Stimulated activated CD4-positive, alpha-beta T cell treated with anti-CD3 and anti-CD28 coated beads, Interleukin-15, amount 100 ng/mL, for 48 hours (primary cell): ENCODE data around the gene CCL1.
A peak's percentile ranks its signal among the peaks of the same experiment; 100 is the strongest.

Source experiments
- DNase-seq, 2 donors: peaks; one replicate each; pipeline ENCODE4 v3.0.0-alpha.2; 2020; ENCODE audit warnings: low read depth in 2 of 2

The CCL1 gene

DNA sequence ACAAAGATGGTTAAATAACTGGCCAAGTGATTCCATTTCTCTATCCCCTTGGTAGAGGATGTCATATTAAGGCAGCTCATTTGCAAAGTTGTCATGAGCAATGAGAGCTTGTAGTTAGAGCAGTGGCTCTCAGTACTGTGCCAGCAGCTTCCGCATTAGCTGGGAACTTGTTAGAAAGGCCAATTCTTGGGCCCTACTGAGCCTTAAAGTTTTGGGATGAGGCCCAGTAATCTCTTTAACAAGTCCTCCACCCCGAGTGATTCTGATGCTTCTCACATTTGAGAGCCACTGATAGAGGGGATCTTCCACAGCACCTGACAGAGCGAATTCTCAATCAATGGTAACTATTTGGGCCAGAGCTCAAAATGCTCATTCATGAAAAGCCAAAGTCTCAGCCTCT, 20.2 kb upstream of the CCL1 start:
- DNase-seq, result no peak

DNA sequence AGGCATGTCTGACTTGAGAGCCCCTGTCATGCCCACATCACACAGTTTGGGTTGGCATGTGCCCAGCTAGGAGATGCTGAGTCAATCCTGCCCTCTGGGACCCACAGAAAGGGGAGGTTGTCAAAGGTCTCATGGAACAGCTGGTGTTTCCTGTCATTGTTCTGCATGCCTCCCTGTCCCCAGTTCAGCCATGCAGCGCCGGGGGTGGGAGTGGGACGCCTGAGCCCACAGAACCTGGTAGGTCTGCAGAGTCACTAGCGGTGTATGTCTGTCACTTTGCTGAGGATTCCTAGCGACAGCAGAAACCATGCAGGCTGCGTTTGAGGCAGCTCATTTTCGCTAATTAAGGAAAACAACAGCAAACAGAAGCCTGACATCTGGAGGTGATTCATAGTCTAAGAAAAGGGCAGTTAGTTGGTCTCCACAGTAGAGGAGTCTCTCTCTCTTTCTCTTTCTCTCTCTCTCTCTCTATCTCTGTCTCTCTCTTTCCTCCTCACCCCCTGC, 19.6 kb upstream of the CCL1 start:
- DNase-seq, result peak; percentile 26 to 35

DNA sequence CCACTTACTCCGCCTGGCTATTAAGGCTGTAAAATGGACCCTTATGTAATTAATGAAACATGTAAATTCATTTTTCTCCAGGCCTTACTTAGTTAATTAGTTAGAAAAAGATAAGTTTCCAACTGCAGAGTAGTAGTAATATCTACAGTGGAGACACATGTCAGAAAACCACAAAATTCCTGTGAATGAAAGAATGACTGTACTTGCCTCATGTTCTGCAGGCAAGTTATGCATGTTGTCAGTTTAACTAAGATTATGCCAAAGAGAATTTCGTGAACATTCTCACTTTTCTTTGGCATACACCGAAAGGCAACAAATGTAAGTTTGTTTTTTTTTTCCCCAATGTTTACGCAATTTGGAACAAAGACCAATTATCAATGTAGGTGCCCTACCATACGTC, 16.8 kb upstream of the CCL1 start:
- DNase-seq, result no peak

DNA sequence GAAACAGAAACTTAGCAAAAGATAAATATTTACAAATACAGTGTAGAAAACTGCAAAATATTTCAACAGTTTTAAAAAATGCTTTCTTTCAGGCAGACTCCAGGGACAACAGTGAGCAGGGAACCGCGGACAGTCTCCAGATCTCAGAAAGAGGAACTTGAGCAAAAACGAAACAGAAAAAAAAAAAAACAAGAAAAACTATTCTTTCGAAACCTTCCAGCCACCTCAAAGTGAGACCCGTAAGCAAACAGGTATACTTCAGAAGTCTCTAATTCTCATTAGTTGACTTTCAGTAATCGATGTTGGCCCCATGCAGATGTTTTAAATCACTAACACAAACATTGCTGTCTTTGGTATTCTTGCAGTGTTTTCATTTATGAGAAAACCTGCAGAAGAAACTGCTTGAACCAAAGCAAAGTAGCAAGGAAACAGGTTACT, 15.7 kb upstream of the CCL1 start:
- DNase-seq, result peak in 1 of 2 donors; percentile 19

DNA sequence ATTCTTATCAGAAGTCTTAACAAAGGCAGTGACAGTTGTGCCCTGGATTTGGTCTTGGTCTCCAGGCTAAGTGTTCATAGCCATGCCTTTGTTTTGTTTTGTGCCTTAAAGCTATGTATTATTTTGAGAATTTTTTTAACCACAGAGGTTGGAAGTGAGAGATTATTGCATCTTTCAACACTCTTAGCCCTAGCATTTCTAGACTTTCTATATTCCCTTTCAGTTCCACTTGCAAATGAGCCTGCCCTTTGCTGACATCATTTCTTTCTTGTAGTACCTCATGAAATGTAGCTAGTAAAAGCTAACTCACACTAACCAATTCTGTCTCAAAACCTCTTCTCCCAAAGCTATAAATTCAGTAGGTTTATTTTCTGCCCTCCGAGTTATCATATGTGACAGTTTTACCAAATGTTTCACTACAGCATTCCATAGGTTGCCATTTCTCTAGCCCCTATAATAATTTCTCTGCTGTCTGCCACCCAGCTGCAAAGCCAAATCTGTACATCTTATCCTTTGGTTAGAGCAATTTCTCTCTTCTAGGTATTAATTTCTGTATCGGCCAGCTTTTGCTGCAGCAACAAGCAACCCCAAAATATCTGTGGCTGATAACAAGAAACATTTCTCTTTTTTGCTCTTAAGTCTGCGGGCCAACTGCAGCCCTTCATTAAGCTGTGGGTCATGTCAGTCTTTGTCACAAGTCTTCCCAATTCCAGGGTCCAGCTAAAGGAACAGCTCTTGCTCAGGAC, 14.2 kb upstream of the CCL1 start:
- DNase-seq, result no peak

DNA sequence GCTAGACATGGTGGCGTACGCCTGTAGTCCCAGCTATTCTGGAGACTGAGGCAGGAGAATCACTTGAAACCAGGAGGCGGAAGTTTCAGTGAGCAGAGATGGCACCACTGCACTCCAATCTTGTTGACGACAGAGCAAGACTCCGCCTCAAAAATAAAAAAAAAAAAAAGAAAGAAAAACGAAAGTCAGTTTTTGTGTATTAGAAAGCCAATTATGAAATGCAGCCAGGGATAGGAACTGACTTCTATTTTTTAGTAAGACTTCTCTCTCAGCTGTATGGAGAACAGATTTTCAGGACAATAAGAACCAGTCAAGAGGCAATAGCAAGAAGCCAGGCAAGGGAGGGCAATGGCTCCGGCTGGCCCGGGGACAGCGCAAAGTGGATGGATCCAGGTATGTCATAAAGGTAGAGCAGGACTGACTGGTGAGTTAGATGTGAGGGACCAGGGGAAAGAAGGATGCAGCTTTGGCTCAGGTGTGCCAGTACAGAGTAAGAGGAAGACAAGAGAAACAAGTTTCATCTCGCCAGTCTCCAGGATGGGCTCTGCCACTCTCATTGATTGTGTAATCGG, 12.5 kb upstream of the CCL1 start:
- DNase-seq, result no peak

DNA sequence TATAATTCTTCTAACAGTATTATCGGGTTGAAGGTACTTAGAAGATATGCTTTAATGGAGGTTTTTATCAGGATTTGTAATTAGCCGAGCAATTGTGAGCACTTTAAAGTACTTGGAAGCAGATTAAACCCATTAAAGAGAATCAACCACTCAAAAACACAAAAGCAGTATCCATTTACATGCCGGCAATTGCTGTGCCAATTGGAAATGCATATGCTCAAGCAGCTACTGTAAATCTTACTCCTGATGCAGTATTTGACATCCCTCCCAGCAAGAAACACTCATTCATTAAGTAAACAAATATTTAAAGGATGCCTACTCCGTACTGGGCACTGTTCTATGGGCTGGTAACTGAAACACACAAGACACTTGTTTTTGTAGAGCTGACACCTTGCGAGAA, 11.4 kb upstream of the CCL1 start:
- no peak for DNase-seq

DNA sequence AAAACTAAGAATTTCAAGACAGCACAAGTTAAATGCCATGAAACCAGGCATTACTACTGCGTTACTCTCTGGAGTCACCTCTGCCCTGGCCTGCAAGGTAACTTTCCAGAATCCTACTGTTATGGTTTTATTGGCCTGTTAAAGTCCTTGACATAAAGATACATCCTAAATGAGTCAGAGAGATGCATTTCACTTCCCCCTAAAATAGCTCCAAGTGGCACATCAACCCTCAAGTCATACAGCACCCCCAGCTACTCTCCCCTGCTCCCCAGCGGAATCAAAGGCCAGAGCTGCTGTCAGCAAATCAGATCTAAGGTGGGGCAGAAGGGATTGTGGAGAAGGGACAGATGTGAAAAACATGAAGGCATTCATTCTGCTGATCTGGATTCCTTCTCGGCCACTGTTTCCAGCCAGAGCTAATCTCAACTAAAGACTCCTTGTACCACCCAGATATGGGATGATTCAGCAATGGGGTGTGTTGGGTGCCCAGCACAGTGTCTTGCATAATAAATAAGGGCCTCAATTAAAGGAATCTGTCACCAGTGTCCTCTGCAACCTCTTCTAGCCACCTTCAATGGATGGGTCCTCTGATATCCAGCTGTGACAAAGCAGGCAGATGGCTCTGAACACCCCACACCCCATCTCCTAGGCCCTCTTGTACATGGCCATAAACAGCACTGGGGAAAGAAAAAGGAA, 8.5 kb upstream of the CCL1 start:
- no peak for DNase-seq

DNA sequence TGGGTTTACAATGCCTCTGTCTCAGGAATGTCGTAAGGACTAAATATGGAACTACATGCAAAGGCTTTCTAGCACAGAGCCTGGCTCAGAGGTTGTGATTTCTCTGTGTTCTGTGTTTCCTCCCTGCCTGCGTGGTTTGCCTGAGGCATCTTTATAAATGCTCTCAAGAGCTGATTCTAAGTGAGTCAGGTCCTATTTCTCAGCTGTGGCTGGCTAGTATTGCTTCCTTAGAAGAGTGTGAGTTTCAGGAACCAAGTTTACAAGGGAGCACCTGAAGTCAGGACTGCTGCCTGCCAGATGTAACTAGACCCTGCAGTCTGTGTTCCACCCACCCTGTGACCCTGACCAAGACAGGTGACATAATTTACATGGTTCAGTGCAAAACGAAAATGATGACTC, 8.0 kb upstream of the CCL1 start:
- DNase-seq, result no peak

DNA sequence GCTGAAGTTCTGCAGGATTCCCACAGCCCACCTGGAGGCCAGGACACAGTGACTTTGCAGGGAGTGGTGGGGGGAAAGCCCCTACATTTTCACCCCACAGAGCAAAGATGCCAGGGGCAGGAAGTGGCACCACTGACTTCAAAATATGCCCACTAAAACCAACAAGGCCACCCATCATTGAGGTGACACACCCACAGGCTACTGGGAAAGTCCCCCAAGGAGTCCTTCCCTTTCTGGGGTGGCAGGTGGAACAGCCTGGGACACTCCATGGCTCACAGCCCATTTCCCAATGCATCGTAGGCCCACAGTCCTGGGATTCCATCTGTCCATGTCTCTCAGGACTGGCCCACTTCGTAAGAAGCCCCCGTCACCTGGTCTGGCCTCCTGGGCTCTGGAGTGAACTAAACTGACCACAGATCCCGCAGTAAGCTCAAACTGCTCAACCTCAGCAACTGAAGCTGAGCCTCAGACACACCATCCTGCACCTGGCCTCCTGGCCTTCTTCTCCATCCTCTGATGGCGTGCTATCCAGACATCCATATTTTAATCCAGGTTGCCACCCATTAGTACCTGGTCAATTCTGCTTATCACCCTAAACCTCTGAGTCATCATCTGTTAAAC, 7.5 kb upstream of the CCL1 start:
- DNase-seq, result no peak

DNA sequence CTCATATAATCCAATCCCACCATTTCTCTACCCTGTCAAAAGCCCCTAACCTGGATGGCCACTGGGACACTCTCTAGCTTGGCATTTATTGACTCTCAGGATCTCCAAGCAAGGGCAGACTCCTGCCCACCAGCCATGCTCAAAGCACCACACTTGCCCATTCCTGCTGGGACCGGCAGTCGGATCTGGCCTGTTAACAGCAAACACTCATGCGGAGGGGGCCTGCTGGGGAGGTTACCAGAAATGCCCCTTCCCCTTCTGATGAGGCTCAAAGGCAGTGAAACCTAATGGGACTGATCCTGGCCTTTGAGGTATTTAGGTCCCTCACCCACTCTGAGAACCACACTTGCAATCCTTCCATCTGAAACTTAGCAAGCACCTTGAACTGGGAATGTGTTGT, 6.5 kb upstream of the CCL1 start:
- DNase-seq, result no peak

DNA sequence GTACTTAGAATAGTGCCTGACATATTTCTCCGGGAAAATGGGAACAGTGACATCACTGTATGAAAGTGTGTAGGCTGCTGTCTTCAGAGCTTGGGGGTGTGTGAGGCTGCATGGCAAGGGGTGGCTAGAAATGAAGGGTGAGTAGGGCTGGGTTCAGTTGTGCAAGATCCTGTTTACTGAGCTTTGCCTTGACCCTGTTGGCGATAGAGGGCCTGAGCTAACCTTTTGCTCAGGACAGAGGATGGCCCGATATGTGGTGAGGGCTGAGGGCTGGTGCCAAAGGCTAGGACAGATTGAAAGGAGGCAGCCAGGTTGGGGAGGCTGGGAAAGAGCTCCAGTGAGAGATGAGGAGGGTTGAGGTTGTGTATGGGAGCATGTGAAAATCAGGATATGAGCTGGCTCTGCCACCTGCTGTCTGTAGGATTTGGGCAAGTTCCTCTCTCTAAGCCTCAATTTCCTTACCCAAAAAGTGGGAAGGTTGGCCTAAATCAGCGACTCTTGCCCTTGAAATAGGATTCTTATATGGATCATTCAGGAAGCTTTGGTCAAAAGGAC, 6.0 kb upstream of the CCL1 start:
- DNase-seq, result no peak

DNA sequence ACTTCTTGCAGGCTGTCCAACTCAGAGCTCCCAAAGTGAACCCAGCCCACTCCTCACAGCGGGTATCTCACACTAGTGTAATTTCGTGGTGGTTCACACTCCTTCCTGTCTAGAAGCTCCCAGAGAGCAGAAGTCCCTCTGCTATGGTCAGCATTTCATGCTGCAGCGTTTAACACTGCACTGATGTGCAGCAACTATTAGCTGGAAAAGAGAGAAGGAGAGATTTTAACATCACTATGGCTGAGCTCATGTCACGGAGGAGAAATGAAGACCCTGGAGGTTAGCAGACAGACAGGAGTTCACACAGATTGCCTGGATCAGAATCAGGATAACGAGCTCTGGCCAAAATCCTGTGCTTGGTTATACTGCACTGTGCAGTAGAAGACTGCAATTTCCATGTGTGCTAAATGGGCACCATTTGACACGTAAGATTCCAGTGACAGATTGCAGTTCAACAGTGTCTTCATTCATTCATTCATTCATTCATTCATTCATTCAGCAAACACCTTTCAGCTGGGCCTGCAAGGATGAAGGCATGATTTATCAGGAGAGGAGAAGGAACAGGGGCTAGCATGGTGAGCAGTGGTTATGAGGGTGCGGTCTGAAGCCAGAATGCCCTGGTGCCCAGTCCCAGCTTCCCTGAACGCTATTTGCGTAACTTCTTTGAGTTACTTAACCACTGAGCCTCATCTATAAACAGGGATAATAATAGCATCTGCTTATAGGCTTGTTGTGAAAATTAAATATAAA, 5.3 kb upstream of the CCL1 start:
- no peak for DNase-seq

DNA sequence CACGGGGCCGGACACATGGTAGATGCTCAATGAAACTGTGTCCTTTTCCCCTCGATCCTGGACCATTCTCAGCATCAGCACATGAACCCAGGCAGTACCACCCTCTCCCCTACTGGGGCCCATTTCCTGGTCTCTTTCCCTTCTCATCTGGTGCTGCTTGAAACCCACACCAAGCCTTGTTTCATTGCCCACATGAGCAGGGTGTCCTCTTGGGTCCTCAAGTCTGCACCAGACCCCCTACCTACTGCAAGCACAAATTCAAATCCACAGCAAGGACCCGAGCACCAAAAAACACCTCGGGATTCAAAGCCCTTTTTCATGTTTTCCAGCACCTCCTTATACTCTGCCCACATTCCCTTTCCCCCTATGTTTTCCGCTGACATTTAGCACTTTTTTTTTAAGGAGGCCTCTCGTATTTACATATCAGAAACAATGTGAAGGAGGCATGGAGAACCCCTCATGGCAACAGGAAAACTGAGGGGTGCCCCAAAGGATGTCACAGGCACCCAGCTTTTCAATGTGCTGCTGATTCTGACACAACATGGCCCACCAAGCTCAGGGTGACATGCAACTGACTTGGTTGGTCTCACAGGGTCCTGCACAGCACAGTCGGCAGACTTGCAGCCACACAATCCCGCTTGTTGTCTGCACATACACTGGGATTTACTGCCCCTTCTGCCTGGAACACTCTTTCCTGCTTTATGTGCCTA, 4.6 kb upstream of the CCL1 start:
- no peak for DNase-seq

DNA sequence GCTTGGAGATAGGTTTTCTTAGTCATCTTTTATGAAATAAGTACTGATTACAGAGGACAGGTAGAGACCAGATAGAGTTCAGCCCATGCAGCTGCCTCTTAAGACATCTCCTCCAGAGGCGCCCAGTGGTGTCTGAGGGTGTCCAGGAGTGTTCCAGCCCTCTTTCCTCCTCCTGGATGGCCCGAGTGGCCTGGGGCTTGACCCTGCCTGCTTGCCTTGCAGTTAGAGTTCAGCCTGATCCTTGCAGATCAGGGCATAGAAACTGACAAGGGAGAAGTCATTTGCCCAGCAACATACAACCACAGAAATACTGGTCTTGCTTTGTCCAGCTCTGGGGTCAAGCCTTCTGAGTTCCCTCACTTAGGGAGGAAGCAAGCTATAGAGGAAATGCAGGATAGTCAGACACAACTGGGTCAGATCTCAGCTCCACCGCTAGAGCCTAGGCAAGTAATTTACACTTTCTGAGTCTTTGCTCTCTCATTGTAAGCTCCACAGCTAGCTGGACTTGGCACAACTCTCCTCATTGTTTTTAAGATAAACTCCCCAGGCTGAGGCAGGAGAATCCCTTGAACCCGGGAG, 3.6 kb upstream of the CCL1 start:
- DNase-seq, result no peak

DNA sequence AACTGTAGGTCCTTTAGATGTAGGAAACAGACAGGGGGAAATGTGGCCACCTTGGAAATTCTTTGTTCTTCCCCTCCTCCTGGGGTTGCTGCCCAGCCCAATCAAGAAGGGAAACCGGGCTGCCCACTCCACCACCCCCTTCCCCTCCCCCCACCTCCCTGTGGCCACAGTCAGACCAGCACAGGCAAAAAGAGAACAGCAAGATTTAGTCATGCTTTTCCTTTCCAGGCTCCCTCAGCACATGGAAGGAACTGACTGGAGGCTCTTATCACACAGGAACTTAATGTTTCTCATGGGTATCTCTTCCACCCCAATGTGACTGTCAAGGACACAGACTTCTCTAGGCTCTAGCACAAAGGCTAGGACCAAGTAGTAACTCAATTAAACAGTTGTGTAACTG, 3.0 kb upstream of the CCL1 start:
- DNase-seq, result no peak

DNA sequence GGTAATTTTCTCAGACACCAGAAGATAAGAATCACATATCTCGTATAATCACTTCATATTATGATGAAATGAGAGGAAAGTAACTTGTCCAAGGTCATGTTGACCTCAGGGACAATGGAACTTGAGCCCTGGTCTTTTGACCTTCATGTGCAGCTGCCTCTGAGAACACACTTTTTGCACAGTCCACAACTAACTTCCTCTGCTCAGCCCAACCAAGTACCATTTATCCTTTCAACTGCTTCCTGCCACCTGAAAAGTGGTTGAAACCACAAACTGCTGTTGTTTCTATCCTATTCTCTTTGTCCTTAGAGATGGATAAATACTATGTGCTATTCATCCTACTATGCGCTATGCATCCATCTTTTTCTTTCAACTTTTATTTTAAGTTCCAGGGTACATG, 2.3 kb upstream of the CCL1 start:
- DNase-seq, result no peak

DNA sequence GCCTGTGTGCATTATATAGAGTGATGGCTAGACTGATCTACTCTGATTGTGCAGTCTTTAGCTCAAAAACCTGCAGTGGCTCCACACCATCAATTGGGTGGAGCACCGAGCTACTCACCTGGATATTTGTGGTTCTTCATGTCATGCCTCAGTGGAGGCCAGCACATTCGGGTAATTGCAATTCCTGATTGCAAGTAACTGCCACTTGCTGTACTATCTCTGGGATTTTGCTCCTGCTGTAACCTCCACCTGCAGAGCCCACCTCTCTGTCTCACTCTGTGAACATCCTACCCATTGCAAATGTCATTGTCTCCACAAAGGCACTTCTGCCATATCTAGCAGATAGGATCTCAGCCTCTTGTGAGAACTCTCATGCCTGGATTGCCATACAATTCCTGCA, 1.7 kb upstream of the CCL1 start:
- no peak for DNase-seq

DNA sequence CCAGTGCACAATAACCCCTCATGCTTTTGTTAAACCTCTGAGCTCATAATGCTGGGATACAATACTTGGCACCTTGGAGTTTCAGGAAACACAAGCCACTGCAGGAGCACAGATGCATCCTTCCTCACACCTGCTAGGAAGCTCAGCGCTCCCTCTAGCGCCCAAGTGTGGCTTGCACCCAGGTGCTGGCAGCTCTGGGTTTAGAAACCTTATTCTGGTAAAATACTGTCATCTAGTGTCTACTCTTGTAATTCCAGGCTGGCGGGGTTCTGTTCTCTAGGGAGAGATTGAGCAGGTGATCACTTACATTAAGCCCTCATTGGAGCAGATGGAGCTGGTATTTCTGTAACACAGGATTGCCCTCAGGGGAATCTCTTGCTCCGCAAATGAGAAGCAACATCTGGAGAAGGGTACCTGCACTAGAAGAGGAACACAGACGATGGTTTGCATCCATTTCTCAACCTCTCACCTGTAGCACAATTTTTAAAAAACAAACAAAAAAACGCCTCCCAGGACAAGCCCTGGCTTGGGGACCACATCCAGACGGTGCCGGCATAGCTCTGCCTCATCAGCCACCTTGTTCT, 1.5 kb downstream of the CCL1 start:
- DNase-seq, result peak; percentile 63 to 74

DNA sequence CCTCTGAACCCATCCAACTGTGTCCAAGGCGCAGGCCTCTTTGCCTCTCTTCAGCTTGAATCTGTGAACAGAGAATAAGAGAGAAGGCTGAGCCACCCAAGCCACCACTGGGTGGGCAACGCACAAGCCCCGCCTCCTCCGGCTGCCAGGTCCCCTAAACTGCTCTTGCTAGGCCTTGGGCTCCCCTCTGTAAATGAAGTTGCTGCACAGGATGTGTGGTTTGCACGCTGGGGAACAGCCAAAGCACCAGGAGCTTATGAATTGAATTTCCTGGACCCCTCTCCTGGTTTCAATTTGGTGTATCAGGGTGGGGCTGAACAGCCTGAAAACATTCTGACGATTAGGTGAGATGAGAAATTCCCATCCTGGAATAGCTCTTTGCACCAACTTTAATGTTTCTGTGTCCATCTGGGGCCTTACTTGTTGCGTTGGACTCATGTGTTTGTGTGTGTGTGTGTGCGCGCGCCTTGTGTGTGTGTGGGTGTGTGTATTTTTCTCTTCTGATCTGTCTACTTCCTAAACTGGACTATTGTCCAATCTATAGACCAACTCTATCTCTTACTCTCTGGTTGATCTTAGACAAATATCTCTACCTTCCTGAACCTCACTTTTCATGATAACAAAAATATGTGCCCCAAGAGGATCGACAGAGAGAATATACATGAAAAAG, 2.3 kb downstream of the CCL1 start:
- DNase-seq, result no peak
